DOHH2 (cell line): ENCODE data around the gene NHSL2.

Experiments used
- H3F3A ChIP-seq: fragments of 200-600 bp; sonication (generic), shearing (Covaris generic); 2 replicates; pipeline ENCODE4 v1.6.0; 2016; ENCODE audit warnings: antibody characterized with exemption, mild to moderate bottlenecking; ENCODE audit not compliant: control insufficient read depth, insufficient read depth
- H3K27ac ChIP-seq: fragments of 200-600 bp; sonication (generic); 2 replicates; pipeline ENCODE4 v1.5.1; 2014; ENCODE audit warnings: low read depth, mild to moderate bottlenecking, low read length, moderate library complexity
- H3K27me3 ChIP-seq: fragments of 200-600 bp; sonication (generic); 2 replicates; pipeline ENCODE4 v1.6.1; 2014; ENCODE audit warnings: mild to moderate bottlenecking, low read length, mixed read lengths; ENCODE audit not compliant: control insufficient read depth
- H3K36me3 ChIP-seq: fragments of 200-600 bp; sonication (generic); 2 replicates; pipeline ENCODE4 v1.6.1; 2014; ENCODE audit warnings: mild to moderate bottlenecking, low read length, moderate library complexity, mixed read lengths; ENCODE audit not compliant: control insufficient read depth
- H3K4me1 ChIP-seq: fragments of 200-600 bp; sonication (generic); 2 replicates; pipeline ENCODE4 v1.6.1; 2014; ENCODE audit warnings: mild to moderate bottlenecking, low read length, mixed read lengths; ENCODE audit not compliant: control insufficient read depth
- H3K4me2 ChIP-seq: fragments of 200-600 bp; sonication (generic); 2 replicates; pipeline ENCODE4 v1.6.0; 2014; ENCODE audit warnings: mild to moderate bottlenecking, low read length, moderate library complexity
- H3K4me3 ChIP-seq: fragments of 200-600 bp; sonication (generic); 2 replicates; pipeline ENCODE4 v1.5.1; 2014; ENCODE audit warnings: mild to moderate bottlenecking, low read length, mixed read lengths
- H3K79me2 ChIP-seq: fragments of 200-600 bp; sonication (generic); 2 replicates; pipeline ENCODE4 v1.6.1; 2014; ENCODE audit warnings: mild to moderate bottlenecking, low read length, mixed read lengths; ENCODE audit not compliant: control insufficient read depth
- H3K9me2 ChIP-seq: fragments of 200-600 bp; sonication (generic); replicated peaks from 2 replicates; pipeline ENCODE4 v1.6.1; 2014; ENCODE audit warnings: mild to moderate bottlenecking, low read length, mixed read lengths; ENCODE audit not compliant: control insufficient read depth
- H3K9me3 ChIP-seq: fragments of 200-600 bp; sonication (generic); 2 replicates; pipeline ENCODE4 v1.6.1; 2014; ENCODE audit warnings: antibody characterized with exemption, low read length, mixed read lengths; ENCODE audit not compliant: control insufficient read depth, insufficient read depth
- H4K20me1 ChIP-seq: fragments of 200-600 bp; sonication (generic); 2 replicates; pipeline ENCODE4 v1.6.0; 2014; ENCODE audit warnings: low read depth, mild to moderate bottlenecking, antibody characterized with exemption, low read length, moderate library complexity; ENCODE audit not compliant: control insufficient read depth, insufficient read depth
- CTCF ChIP-seq: fragments of 200-600 bp; sonication (generic); IDR thresholded peaks from one replicate; pipeline ENCODE4 v1.5.1; 2014; ENCODE audit warnings: antibody characterized with exemption, mild to moderate bottlenecking, low read depth, low read length; ENCODE audit not compliant: poor library complexity, severe bottlenecking
- EZH2phosphoT487 ChIP-seq: fragments of 200-600 bp; sonication (generic); IDR thresholded peaks from 2 replicates; pipeline ENCODE4 v1.6.1; 2017; ENCODE audit warnings: borderline replicate concordance, mild to moderate bottlenecking, antibody characterized with exemption, low read length, moderate library complexity, mixed read lengths

Gene NHSL2

GRCh38 chrX:71953391-71953790 lies 42.7 kb downstream of the NHSL2 start:
- no peaks in the 10 kb centered on the region for H3F3A ChIP-seq
- TF ChIP-seq EZH2phosphoT487: no peak
- TF ChIP-seq CTCF: no peak
- no peaks in the 10 kb centered on the region for H3K27me3 ChIP-seq
- no peaks in the 10 kb centered on the region for H3K9me2 ChIP-seq
- H4K20me1 ChIP-seq: no peaks in the 10 kb centered on the region
- no peaks in the 10 kb centered on the region for H3K79me2 ChIP-seq
- no peaks in the 10 kb centered on the region for H3K36me3 ChIP-seq
- no peak overlapping the region for H3K4me2 ChIP-seq
- no peaks in the 10 kb centered on the region for H3K9me3 ChIP-seq
- H3K27ac ChIP-seq: no peak overlapping the region
- H3K4me3 ChIP-seq: no peak overlapping the region
- no peaks in the 10 kb centered on the region for H3K4me1 ChIP-seq

DNA sequence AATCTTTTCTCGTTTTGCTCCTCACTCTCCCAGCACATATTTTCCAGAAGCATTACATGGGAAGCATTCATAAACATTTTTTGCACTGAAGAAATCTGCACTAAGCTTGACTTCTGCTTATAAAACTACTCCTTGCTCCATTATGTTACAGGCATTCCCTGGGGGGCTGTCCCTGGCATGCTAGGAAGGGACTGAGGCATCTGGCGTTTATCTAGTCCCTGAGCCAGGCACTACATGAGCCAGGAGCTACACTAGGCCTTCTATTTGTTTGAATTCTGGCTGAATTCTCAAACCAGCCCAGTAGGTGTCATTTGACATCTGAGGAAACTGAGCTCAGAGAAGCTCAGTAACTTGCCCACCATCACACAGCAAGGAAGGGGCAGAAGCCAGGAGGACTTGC lies 43.3 kb downstream of the NHSL2 start:
- H3K27ac ChIP-seq: no peak overlapping the region
- H3K79me2 ChIP-seq: no peaks in the 10 kb centered on the region
- no peaks in the 10 kb centered on the region for H3K4me1 ChIP-seq
- H3K4me3 ChIP-seq: no peak overlapping the region
- no peaks in the 10 kb centered on the region for H3K27me3 ChIP-seq
- H3K36me3 ChIP-seq: no peaks in the 10 kb centered on the region
- H3F3A ChIP-seq: no peaks in the 10 kb centered on the region
- no peaks in the 10 kb centered on the region for H4K20me1 ChIP-seq
- no peak overlapping the region for H3K4me2 ChIP-seq
- H3K9me3 ChIP-seq: no peaks in the 10 kb centered on the region
- TF ChIP-seq EZH2phosphoT487 (no peak), CTCF (no peak)
- H3K9me2 ChIP-seq: no peaks in the 10 kb centered on the region

- Histone ChIP-seq H3K79me2 (no peaks in the 10 kb centered on the region), H3K9me2 (no peaks in the 10 kb centered on the region), H3K4me3 (no peak overlapping the region), H3F3A (no peaks in the 10 kb centered on the region), H3K9me3 (no peaks in the 10 kb centered on the region), H4K20me1 (no peaks in the 10 kb centered on the region), H3K36me3 (no peaks in the 10 kb centered on the region), H3K4me2 (no peak overlapping the region), H3K27ac (no peak overlapping the region), H3K4me1 (no peaks in the 10 kb centered on the region), H3K27me3 (no peaks in the 10 kb centered on the region)
- TF ChIP-seq EZH2phosphoT487 (no peak), CTCF (no peak)
These were observed 43.8 kb downstream of the NHSL2 start for GRCh38 chrX:71954458-71954857.

DNA sequence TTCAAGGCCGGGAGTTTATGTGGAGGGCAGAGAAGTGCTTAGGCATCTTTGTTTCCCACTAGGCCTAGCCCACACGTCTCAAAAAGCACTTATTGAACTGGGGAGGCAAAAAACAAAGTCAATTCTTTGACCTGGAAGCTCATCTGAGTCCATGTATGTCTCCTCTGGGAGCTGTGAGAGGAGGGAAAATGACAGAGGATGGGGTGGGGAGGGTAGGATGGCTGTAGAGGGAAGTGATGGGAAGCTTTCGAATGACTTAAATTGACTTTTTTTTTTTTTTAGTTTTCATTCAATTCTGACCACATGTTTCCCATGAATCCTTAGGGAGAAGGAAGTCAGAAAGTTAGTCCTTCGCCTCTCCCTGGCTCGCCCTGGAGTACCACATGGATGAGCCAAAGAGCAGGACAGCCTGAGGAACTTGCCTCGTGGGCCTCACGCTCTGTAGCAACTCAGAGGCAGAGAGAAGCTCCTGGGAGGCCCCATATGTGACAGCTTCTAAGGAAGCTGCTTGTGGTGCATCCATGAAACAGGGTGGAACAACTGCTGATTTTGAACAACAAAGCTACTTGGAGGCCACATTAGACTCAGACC lies 45.0 kb downstream of the NHSL2 start:
- Histone ChIP-seq H3K79me2 (no peaks in the 10 kb centered on the region), H3K9me2 (no peaks in the 10 kb centered on the region), H3K4me2 (no peak overlapping the region), H3K9me3 (no peaks in the 10 kb centered on the region), H4K20me1 (no peaks in the 10 kb centered on the region), H3K36me3 (no peaks in the 10 kb centered on the region), H3K27ac (no peak overlapping the region), H3F3A (no peaks in the 10 kb centered on the region), H3K4me1 (no peaks in the 10 kb centered on the region), H3K27me3 (no peaks in the 10 kb centered on the region), H3K4me3 (no peak overlapping the region)
- TF ChIP-seq EZH2phosphoT487 (no peak), CTCF (no peak)
